CD4-positive, alpha-beta memory T cell (primary cell): ENCODE measurements around the gene LETMD1. TPM values are rescaled to one million over a fixed set of nuclear protein-coding genes. Genes with fewer than 3 reads are reported as not detected.

Source experiments
- CTCF ChIA-PET: fragments of 350-600 bp; sonication (Branson Sonifier 250); formaldehyde crosslinking; loops from one replicate; lab custom pipeline; 2021; ENCODE audit warnings: inconsistent platforms; ENCODE audit not compliant: partially characterized antibody; lab: Charles Lee
- POLR2A ChIA-PET: fragments of 350-600 bp; sonication (Branson Sonifier 250); formaldehyde crosslinking; loops from one replicate; lab custom pipeline; 2021; ENCODE audit not compliant: partially characterized antibody; lab: Charles Lee
- DNase-seq, 5 donors: peaks; one replicate each; pipeline versions ENCODE4 v3.0.0 to v3.0.0-alpha.2; 2020 to 2022; ENCODE audit warnings: mixed read lengths in 1 of 5
- H3K27ac ChIP-seq: one replicate; pipeline ENCODE4 v1.7.0; 2013; ENCODE audit warnings: low read depth, low read length
- H3K27me3 ChIP-seq: 2 replicates; pipeline ENCODE4 v1.7.0; 2013; ENCODE audit warnings: mild to moderate bottlenecking, low read length, moderate library complexity; ENCODE audit not compliant: insufficient read depth
- H3K36me3 ChIP-seq: 2 replicates; pipeline ENCODE4 v1.7.0; 2013; ENCODE audit warnings: mild to moderate bottlenecking, low read length, moderate library complexity; ENCODE audit not compliant: insufficient read depth
- H3K4me1 ChIP-seq: 2 replicates; pipeline ENCODE4 v1.7.0; 2013; ENCODE audit warnings: mild to moderate bottlenecking, low read length, moderate library complexity; ENCODE audit not compliant: insufficient read depth
- H3K4me3 ChIP-seq, 2 donors: one replicate each; pipeline ENCODE4 v1.7.0; 2013; ENCODE audit warnings: low read length in 2 of 2, mild to moderate bottlenecking in 1 of 2
- H3K9me3 ChIP-seq, 2 donors: one replicate each; pipeline ENCODE4 v1.7.0; 2013; ENCODE audit warnings: low read length in 2 of 2, control low read depth in 1 of 2; ENCODE audit not compliant: control insufficient read depth in 1 of 2
- H3K27ac Mint-ChIP-seq, 7 donors: one replicate each; pipeline ENCODE4 v1.8.0; 2020 to 2021; ENCODE audit warnings: mixed read lengths in 7 of 7, mild to moderate bottlenecking in 6 of 7, inconsistent platforms in 3 of 7, moderate library complexity in 3 of 7
- H3K27me3 Mint-ChIP-seq, 2 donors: one replicate each; pipeline ENCODE4 v1.8.0; 2020 to 2021; ENCODE audit warnings: mixed read lengths in 2 of 2
- H3K36me3 Mint-ChIP-seq, 2 donors: one replicate each; pipeline ENCODE4 v1.8.0; 2020 to 2021; ENCODE audit warnings: mixed read lengths in 2 of 2, inconsistent platforms in 1 of 2, mild to moderate bottlenecking in 1 of 2
- H3K4me1 Mint-ChIP-seq, 4 donors: one replicate each; pipeline ENCODE4 v1.8.0; 2020 to 2021; ENCODE audit warnings: mixed read lengths in 4 of 4, mild to moderate bottlenecking in 1 of 4
- H3K4me3 Mint-ChIP-seq, 8 donors: one replicate each; pipeline ENCODE4 v1.8.0; 2020 to 2021; ENCODE audit warnings: mixed read lengths in 8 of 8, mild to moderate bottlenecking in 7 of 8, moderate library complexity in 6 of 8, inconsistent platforms in 3 of 8
- H3K9me3 Mint-ChIP-seq, 8 donors: one replicate each; pipeline ENCODE4 v1.8.0; 2020 to 2021; ENCODE audit warnings: mixed read lengths in 8 of 8, mild to moderate bottlenecking in 5 of 8, inconsistent platforms in 3 of 8, moderate library complexity in 1 of 8
- intact Hi-C: fragments of 100-400 bp; cut with micrococcal nuclease; formaldehyde crosslinking; loops from one replicate; pipeline ENCODE4 v1.15.1; 2023
- polyA plus RNA-seq, 2 donors: library from polyadenylated mRNA; unstranded; fragments of 300-500 nt; fragmentation: Illumina TruSeq; gene quantifications; one replicate each; pipeline ENCODE4 v1.2.3, GENCODE V29; 2021
- total RNA-seq, 2 experiments: library from RNA; stranded (reverse); gene quantifications; one replicate each; pipeline ENCODE4 v1.2.3, GENCODE V29; 2021

The LETMD1 gene
- total and polyA plus RNA-seq, 4 experiments from 2014 or later: 32.6 to 93.3 (median 60.1) TPM

- H3K9me3 Mint-ChIP-seq: no peaks in the 10 kb centered on the region
- Histone ChIP-seq H3K27ac (no peak overlapping the region), H3K4me1 (peaks cover 13% of the 10 kb centered on the region), H3K36me3 (peaks cover 13% of the 10 kb centered on the region), H3K27me3 (no peaks in the 10 kb centered on the region), H3K9me3 (no peaks in the 10 kb centered on the region), H3K4me3 (no peak overlapping the region)
- CTCF ChIA-PET: interaction anchor here (1.2 kb wide), 1 partner anchor 19 kb away, joined by 3 read pairs; no protein-coding TSS in a partner anchor
- intact Hi-C loops: no loop called here
- no peak for DNase-seq
- H3K27ac Mint-ChIP-seq: peak overlapping the region in 4 of 7 donors; percentile 7 to 42 (median 32)
- POLR2A ChIA-PET: no interaction called here
- H3K4me3 Mint-ChIP-seq: no peak overlapping the region
- peaks cover 22 to 48% of the 10 kb centered on the region in 2 donors for H3K36me3 Mint-ChIP-seq
- H3K27me3 Mint-ChIP-seq: no peaks in the 10 kb centered on the region
- H3K4me1 Mint-ChIP-seq: peaks cover 6 to 19% (median 8%) of the 10 kb centered on the region in 4 donors
Measured at GRCh38 chr12:51005671-51006070, 42.5 kb upstream of the LETMD1 start.

- no peaks in the 10 kb centered on the region for H3K27me3 Mint-ChIP-seq
- CTCF ChIA-PET: interaction anchor here (1.5 to 2.0 kb wide), 2 partner anchors 18 to 21 kb away, joined by 5 read pairs; partner anchors contain the start of gene SLC11A2
- Histone ChIP-seq H3K4me3 (no peak overlapping the region), H3K27ac (no peak overlapping the region), H3K27me3 (no peaks in the 10 kb centered on the region), H3K36me3 (peaks cover 13% of the 10 kb centered on the region), H3K4me1 (peaks cover 26% of the 10 kb centered on the region), H3K9me3 (no peaks in the 10 kb centered on the region)
- H3K9me3 Mint-ChIP-seq: no peaks in the 10 kb centered on the region
- H3K4me1 Mint-ChIP-seq: peaks cover 16 to 39% (median 22%) of the 10 kb centered on the region in 4 donors
- DNase-seq: no peak
- peaks cover 12 to 40% of the 10 kb centered on the region in 2 donors for H3K36me3 Mint-ChIP-seq
- peak overlapping the region in 4 of 8 donors; percentile 21 to 83 (median 48) for H3K4me3 Mint-ChIP-seq
- H3K27ac Mint-ChIP-seq: peak overlapping the region; percentile 63 to 88 (median 81)
- POLR2A ChIA-PET: interaction anchor here (0.8 to 2.7 kb wide), 3 partner anchors 15 to 40 kb away, joined by 3 to 10 read pairs (median 4); partner anchors contain the start of genes LETMD1 and SLC11A2
- intact Hi-C loops: no loop called here
Measured at GRCh38 chr12:51008329-51009055, 39.6 kb upstream of the LETMD1 start.

GRCh38 chr12:51009056-51009440 lies 39.1 kb upstream of the LETMD1 start:
- CTCF ChIA-PET: interaction anchor here (0.9 to 2.0 kb wide), 3 partner anchors 17 to 22 kb away, joined by 3 to 5 read pairs (median 5); partner anchors contain the start of gene SLC11A2
- H3K36me3 ChIP-seq: peaks cover 13% of the 10 kb centered on the region
- Mint-ChIP-seq H3K27ac (peak overlapping the region; percentile 63 to 88 (median 81)), H3K4me3 (peak overlapping the region in 5 of 8 donors; percentile 21 to 83 (median 46)), H3K4me1 (peaks cover 16 to 40% (median 22%) of the 10 kb centered on the region in 4 donors), H3K36me3 (peaks cover 10 to 36% of the 10 kb centered on the region in 2 donors), H3K9me3 (no peaks in the 10 kb centered on the region), H3K27me3 (no peaks in the 10 kb centered on the region)
- intact Hi-C loops: no loop called here
- POLR2A ChIA-PET: interaction anchor here (0.8 to 2.7 kb wide), 4 partner anchors 15 to 245 kb away, joined by 3 to 10 read pairs (median 4); partner anchors contain the start of genes ATF1, LETMD1 and SLC11A2
- peaks cover 27% of the 10 kb centered on the region for H3K4me1 ChIP-seq
- no peak overlapping the region for H3K4me3 ChIP-seq
- no peaks in the 10 kb centered on the region for H3K27me3 ChIP-seq
- H3K9me3 ChIP-seq: no peaks in the 10 kb centered on the region
- peak; percentile 45 to 63 (median 51) for DNase-seq
- H3K27ac ChIP-seq: peak overlapping the region; percentile 7

- H3K4me3 Mint-ChIP-seq: no peak overlapping the region
- POLR2A ChIA-PET: interaction anchor here (0.5 to 0.9 kb wide), 3 partner anchors 8 to 233 kb away, joined by 3 to 4 read pairs (median 3); partner anchors contain the start of gene SLC11A2
- H3K36me3 Mint-ChIP-seq: peaks cover 0 to 10% of the 10 kb centered on the region in 2 donors
- H3K27ac Mint-ChIP-seq: peak overlapping the region in 5 of 7 donors; percentile 17 to 55 (median 31)
- peaks cover 17 to 36% (median 27%) of the 10 kb centered on the region in 4 donors for H3K4me1 Mint-ChIP-seq
- peaks cover 27% of the 10 kb centered on the region for H3K4me1 ChIP-seq
- H3K9me3 Mint-ChIP-seq: no peaks in the 10 kb centered on the region
- no peak for DNase-seq
- CTCF ChIA-PET: interaction anchor here (1.2 kb wide), 1 partner anchor 247 kb away, joined by 4 read pairs; no protein-coding TSS in a partner anchor
- H3K36me3 ChIP-seq: peaks cover 6% of the 10 kb centered on the region
- H3K27me3 Mint-ChIP-seq: no peaks in the 10 kb centered on the region
- intact Hi-C loops: no loop called here
- H3K27ac ChIP-seq: no peak overlapping the region
- no peak overlapping the region for H3K4me3 ChIP-seq
- H3K27me3 ChIP-seq: no peaks in the 10 kb centered on the region
- no peaks in the 10 kb centered on the region for H3K9me3 ChIP-seq
Measured at GRCh38 chr12:51011955-51012354, 36.2 kb upstream of the LETMD1 start.

GRCh38 chr12:51012570-51013236 lies 35.4 kb upstream of the LETMD1 start:
- no peak overlapping the region for H3K4me3 ChIP-seq
- H3K4me1 Mint-ChIP-seq: peaks cover 19 to 40% (median 30%) of the 10 kb centered on the region in 4 donors
- POLR2A ChIA-PET: interaction anchor here (0.9 to 1.3 kb wide), 2 partner anchors 9 to 14 kb away, joined by 3 read pairs; partner anchors contain the start of gene SLC11A2

GRCh38 chr12:51013441-51013840 lies 34.7 kb upstream of the LETMD1 start:
- Mint-ChIP-seq H3K36me3 (peaks cover 0 to 5% of the 10 kb centered on the region in 2 donors), H3K27ac (peak overlapping the region in 1 of 7 donors; percentile 25), H3K4me1 (peaks cover 19 to 40% (median 31%) of the 10 kb centered on the region in 4 donors), H3K9me3 (no peaks in the 10 kb centered on the region), H3K27me3 (no peaks in the 10 kb centered on the region), H3K4me3 (peak overlapping the region in 1 of 8 donors; percentile 15)
- ChIA-PET POLR2A (interaction anchor here (1.3 kb wide), 1 partner anchor 8 kb away, joined by 3 read pairs; no protein-coding TSS in a partner anchor), CTCF (no interaction called here)
- H3K27me3 ChIP-seq: no peaks in the 10 kb centered on the region
- H3K4me3 ChIP-seq: no peak overlapping the region
- H3K36me3 ChIP-seq: peaks cover under 1% of the 10 kb centered on the region
- peaks cover 27% of the 10 kb centered on the region for H3K4me1 ChIP-seq
- no peaks in the 10 kb centered on the region for H3K9me3 ChIP-seq
- no peak overlapping the region for H3K27ac ChIP-seq
- DNase-seq: no peak
- intact Hi-C loops: no loop called here

More at GRCh38 chr12:51012570-51013236, 35.4 kb upstream of the LETMD1 start:
- DNase-seq: no peak
- peaks cover 0 to 7% of the 10 kb centered on the region in 2 donors for H3K36me3 Mint-ChIP-seq
- H3K27me3 Mint-ChIP-seq: no peaks in the 10 kb centered on the region
- H3K27ac Mint-ChIP-seq: peak overlapping the region in 6 of 7 donors; percentile 27 to 84 (median 54)
- peaks cover 27% of the 10 kb centered on the region for H3K4me1 ChIP-seq
- CTCF ChIA-PET: interaction anchor here (1.2 kb wide), 1 partner anchor 247 kb away, joined by 4 read pairs; no protein-coding TSS in a partner anchor
- intact Hi-C loops: no loop called here
- H3K27me3 ChIP-seq: no peaks in the 10 kb centered on the region
- H3K9me3 ChIP-seq: no peaks in the 10 kb centered on the region
- H3K27ac ChIP-seq: no peak overlapping the region
- H3K36me3 ChIP-seq: peaks cover 6% of the 10 kb centered on the region
- peak overlapping the region in 4 of 8 donors; percentile 15 to 55 (median 25) for H3K4me3 Mint-ChIP-seq
- H3K9me3 Mint-ChIP-seq: no peaks in the 10 kb centered on the region
